ENCODE data around the gene SAMD14. TPM values are rescaled to one million over a fixed set of nuclear protein-coding genes. Genes with fewer than 3 reads are reported as not detected.

Gene SAMD14
- total RNA-seq, 6 experiments from 2014 or later: 0.50 to 3.8 (median 0.77) TPM; not detected in 1

- Histone ChIP-seq H3K36me3 (peaks cover 0 to 22% (median 4%) of the 10 kb centered on the region in 4 donors), H3K27me3 (no peaks in the 10 kb centered on the region), H3K4me3 (peak overlapping the region in 1 of 3 donors; percentile 74), H3K4me1 (peaks cover 0 to 68% (median 18%) of the 10 kb centered on the region in 4 donors), H3K27ac (peak overlapping the region in 2 of 3 donors; percentile 21 to 87), H3K9me3 (no peaks in the 10 kb centered on the region)
- DNase-seq (peak; percentile 70 to 96 (median 94)), ATAC-seq (peak; percentile 46 to 67 (median 58))
- intact Hi-C loops (cut with DNase I): no loop called here
- no peak for TF ChIP-seq CTCF (IDR thresholded peaks at IDR 0.05)
- TF ChIP-seq POLR2A (IDR thresholded peaks at IDR 0.05): no peak
- WGBS (ENCODE audit: insufficient coverage, low coverage, low lambda C conversion rate, missing lambda C conversion rate): 30% methylated on average over 2 of the region's 16 CpGs
Measured at GRCh38 chr17:50144845-50145531, 15.0 kb upstream of the SAMD14 start.

DNA sequence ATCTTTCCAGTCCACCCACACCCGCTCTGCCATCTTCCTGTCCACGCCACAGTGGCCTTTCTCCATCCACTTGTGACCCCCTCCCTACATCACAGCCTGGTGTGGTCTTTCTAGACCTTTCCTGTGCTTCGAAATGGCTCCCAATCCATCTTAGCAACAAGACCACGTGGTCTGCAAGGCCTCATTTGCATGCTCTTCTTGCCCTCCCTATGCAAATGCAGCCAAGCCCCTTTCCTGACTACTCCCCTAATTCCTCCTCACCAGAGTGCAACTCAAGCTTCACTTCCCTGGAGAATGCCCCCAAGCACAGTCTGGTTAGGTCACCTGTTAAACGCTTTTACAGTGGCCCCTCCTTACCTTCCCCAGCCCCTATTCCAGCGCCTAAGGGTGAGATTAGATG lies 14.4 kb upstream of the SAMD14 start:
- no peaks in the 10 kb centered on the region for H3K9me3 ChIP-seq
- TF ChIP-seq CTCF (IDR thresholded peaks at IDR 0.05) (no peak), POLR2A (IDR thresholded peaks at IDR 0.05) (no peak)
- DNase-seq: no peak
- WGBS (ENCODE audit: insufficient coverage, low coverage, low lambda C conversion rate, missing lambda C conversion rate): 86% methylated on average over 5 of the region's 6 CpGs
- intact Hi-C loops (cut with DNase I): no loop called here
- no peak overlapping the region for H3K4me3 ChIP-seq
- ATAC-seq: no peak
- H3K27ac ChIP-seq: peak overlapping the region in 1 of 3 donors; percentile 87
- no peaks in the 10 kb centered on the region for H3K27me3 ChIP-seq
- H3K36me3 ChIP-seq: peaks cover 3 to 27% (median 6%) of the 10 kb centered on the region in 4 donors
- H3K4me1 ChIP-seq: peaks cover 0 to 68% (median 18%) of the 10 kb centered on the region in 4 donors

DNA sequence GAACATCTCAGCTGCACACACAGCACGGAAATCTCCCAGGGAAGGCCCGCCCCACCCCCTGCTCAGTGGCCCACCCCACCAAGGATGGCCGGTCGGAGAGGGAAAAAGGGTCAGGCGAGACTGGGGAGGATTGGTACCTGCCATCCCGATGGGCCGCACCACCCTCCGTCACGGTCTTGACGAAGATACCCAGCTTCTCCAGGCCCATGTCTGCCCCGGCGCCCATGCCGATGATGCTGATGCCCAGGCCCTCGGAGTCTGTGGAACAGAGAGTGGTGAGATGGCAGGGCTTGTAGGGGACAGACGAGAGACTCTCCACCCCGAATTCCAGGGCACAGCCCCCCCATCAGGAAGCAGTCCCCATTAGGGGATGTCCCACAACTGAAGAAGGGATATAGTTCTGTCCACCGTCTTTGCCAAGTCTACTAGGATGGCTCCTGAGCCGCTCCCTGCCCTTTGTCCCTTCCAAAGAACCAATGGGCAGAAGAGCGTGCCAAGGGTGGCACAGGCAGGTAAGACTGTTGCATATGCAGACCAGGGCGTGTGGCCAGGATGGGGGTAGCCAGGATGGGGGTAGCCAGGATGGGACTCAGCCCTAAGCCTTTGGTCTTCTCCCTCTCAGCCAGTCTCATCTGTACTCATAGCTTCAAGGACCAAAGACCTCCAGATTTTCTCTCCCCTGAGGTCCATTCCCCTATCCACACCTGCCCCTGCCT lies 13.7 kb upstream of the SAMD14 start:
- Histone ChIP-seq H3K27me3 (no peaks in the 10 kb centered on the region), H3K9me3 (no peaks in the 10 kb centered on the region), H3K36me3 (peaks cover 7 to 34% (median 10%) of the 10 kb centered on the region in 4 donors), H3K4me3 (no peak overlapping the region), H3K4me1 (peaks cover 0 to 64% (median 18%) of the 10 kb centered on the region in 4 donors), H3K27ac (peak overlapping the region in 1 of 3 donors; percentile 87)
- ATAC-seq (peak in 1 of 4 donors; percentile 11), DNase-seq (peak in 2 of 3 donors; percentile 86 to 87)
- intact Hi-C loops (cut with DNase I): no loop called here
- TF ChIP-seq CTCF (IDR thresholded peaks at IDR 0.05) (no peak), POLR2A (IDR thresholded peaks at IDR 0.05) (no peak)
- WGBS (ENCODE audit: insufficient coverage, low coverage, low lambda C conversion rate, missing lambda C conversion rate): 41% methylated on average over 3 of the region's 20 CpGs

DNA sequence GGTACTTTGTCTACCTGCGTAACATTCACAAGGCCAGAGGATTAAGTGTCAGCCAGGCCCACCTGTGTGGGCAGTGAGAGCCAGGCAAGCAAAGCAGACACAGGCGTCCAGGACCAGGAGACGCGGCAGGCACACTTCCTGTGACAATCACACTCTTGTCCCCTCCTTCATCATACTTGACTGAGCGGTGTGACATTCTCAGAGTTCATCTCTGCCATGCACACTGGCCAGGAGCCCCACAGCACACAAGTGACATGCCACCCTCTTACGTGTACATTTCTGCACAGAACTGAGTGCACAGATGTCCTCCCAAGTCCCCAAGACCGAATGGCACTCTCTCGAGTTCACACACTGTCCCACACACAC lies 11.8 kb upstream of the SAMD14 start:
- intact Hi-C loops (cut with DNase I): no loop called here
- Histone ChIP-seq H3K27me3 (no peaks in the 10 kb centered on the region), H3K4me3 (no peak overlapping the region), H3K36me3 (peaks cover 7 to 49% (median 15%) of the 10 kb centered on the region in 4 donors), H3K4me1 (peaks cover 0 to 47% (median 11%) of the 10 kb centered on the region in 4 donors), H3K9me3 (no peaks in the 10 kb centered on the region), H3K27ac (no peak overlapping the region)
- TF ChIP-seq CTCF (IDR thresholded peaks at IDR 0.05) (no peak), POLR2A (IDR thresholded peaks at IDR 0.05) (no peak)
- 73% methylated on average over 5 of the region's 8 CpGs for WGBS (ENCODE audit: insufficient coverage, low coverage, low lambda C conversion rate, missing lambda C conversion rate)
- peak in 1 of 3 donors; percentile 45 for DNase-seq
- ATAC-seq: no peak

Data from right lobe of liver (tissue), 6 donors.